HG03558 (cell line): ENCODE results near the gene C4BPB.

Experiments used
- ATAC-seq: cut with Tn5 transposase; IDR thresholded peaks from one replicate; pipeline ENCODE4 v1.9.1; 2021; ENCODE audit warnings: moderate number of reproducible peaks; ENCODE audit not compliant: unreplicated experiment; ENCODE audit errors: extremely low read depth

Gene C4BPB

DNA sequence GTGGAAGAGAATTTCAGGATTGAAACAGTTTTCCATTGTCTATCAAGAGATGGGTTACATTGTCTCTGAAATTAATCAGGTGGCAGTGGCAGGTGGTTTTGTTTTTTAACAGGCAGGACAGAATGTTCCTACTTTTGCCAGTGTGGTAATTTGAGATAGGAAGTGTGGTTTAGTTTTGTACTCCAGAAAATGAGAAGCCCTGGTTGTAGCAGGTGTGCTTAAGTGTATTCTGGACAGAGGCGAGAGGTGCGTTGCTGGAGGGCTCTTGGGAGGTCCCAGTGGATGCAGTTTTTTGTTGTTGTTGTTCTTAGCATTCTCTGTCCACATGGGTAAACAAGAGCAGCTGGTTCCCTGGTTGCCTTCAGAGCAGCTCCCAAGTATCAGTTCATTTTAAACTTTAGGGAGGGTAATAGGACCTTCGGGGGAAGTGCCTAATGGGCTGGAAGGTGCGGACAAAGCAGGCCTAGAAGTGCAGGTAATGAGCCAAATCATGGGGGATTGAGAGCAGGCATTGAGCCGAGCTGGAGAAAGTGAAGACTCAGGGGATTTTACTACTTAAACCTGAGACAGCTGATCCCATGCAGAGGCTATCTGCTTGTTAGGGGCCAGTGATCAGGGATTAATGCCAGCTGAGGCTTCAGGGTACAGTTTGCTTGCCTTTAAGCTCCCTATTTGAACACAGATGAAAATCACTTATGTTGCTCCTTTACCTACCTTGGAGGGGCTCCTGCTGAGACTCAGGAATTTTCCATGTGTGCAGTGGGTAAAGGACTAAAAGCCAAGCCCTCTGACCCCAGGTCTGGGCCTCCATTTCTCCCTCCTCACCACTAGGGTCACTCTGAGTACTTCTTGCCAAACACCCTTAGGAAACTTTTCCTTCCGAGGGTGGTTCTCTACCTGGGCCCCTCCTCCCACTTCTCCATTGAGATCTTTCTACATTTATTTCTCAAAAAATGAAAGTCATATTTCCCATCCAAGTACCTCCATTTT, 29.5 kb upstream of the C4BPB start:
- ATAC-seq: no peak

GRCh38 chr1:207059881-207060280, 28.8 kb upstream of the C4BPB start:
- no peak for ATAC-seq

DNA sequence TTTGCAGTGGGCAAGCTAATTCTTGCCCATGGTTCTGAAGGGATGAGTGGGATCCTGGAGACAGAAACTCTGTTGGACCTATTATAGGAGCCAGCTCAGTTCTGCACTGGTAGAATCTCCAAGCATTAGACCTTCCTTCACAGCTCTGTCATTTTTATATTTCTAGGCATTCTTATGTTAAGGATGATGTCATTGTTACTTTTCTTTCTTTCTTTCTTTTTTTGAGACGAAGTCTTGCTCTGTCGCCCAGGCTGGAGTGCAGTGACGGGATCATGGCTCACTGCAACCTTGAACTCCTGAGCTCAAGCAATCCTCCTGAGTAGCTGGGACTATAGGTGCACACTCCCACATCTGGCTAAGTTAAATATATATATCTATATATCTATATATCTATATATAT, 28.1 kb upstream of the C4BPB start:
- ATAC-seq: no peak

DNA sequence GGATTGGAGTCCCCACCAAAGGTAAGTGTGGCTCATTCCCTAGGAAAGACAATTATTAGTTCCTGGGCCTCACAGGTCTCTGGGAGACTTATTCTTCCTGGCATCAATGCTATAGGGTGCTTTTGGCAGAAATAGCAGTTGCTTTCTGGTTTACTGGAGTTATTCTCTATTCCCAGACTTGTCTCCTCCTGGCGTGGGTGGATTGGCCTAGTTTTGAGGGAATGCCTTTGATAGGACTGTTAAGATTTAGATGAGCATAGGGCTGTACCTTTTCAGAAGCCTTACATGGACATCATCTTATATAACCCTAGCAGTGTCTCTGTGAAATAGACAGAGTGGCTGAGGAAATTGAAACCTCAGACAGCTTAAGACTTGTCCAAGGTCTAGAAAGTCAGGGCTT, 26.6 kb upstream of the C4BPB start:
- no peak for ATAC-seq

GRCh38 chr1:207063014-207063413, 25.6 kb upstream of the C4BPB start:
- ATAC-seq: no peak

- ATAC-seq: no peak
Measured at GRCh38 chr1:207064561-207064960, 24.1 kb upstream of the C4BPB start.

DNA sequence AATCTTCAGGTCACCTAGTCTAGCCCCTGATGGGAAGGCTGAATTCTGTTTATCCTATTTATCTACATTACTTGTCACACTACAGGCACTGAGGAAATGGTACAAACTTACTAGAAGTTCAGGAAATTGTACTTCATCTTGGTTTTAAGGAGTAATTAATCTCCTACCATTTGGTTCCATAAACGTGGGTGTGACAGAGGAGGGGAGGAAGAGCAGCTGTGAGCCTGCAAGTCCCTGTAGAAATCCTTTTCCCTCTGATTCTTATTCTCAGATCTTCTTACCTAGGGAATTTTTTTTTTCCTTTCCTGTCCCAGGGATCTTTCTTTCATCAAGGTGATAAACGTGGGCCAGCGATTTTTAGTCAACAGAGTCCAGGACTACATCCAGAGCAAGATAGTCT, 21.5 kb upstream of the C4BPB start:
- no peak for ATAC-seq

GRCh38 chr1:207067665-207068064, 21.0 kb upstream of the C4BPB start:
- ATAC-seq: no peak

GRCh38 chr1:207069061-207069460, 19.6 kb upstream of the C4BPB start:
- no peak for ATAC-seq

DNA sequence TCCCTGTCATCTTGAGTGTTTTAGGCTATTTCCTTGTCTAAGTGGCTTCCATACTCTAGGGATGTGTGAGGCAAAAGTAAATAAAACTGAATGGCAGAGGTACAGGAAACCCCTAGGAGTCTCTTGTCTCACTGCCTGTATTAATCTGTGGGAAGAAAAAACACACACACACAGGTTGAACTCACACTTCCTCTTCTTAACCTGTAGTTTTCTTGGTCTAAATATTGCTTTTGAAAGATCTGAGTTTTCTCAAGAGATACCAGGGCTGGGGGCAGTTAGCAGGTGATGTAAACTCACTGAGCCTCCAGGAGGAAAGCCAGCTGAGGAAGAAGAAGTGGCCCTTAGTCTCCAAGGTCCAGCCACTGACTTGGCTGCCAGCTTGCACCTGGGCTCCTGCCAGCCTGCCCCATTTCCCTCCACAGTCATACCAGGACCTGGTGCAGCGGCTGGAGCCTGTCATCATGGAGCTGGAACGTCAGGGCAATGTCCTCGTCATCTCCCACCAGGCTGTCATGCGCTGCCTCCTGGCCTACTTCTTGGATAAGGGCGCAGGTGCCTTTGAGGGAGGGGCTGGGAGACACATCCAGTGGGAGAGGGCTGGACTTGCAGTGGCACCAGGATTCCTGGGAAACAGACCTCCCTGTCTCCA, 18.7 kb upstream of the C4BPB start:
- no peak for ATAC-seq

GRCh38 chr1:207070811-207071210, 17.8 kb upstream of the C4BPB start:
- ATAC-seq: no peak

- no peak for ATAC-seq
Measured at GRCh38 chr1:207071426-207071825, 17.2 kb upstream of the C4BPB start.

DNA sequence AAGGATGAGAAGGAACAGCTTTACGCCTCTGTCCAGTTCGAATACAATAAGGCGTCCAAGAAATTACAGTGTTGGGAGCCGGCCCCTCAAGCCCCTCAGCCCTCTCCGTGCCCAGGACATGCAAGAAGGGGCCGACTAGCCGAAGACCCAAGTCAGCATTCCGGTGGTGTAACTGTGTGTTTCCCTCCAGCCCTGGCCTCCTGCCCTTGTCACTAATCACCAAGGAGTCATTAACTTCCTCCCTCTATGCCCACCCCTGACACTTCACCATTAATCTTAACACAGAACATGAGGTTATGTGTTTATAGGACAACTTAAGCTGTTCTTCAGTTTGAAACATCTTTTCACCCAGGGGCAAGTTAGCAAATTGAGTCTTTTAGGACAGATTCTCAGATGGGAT, 16.4 kb upstream of the C4BPB start:
- no peak for ATAC-seq

DNA sequence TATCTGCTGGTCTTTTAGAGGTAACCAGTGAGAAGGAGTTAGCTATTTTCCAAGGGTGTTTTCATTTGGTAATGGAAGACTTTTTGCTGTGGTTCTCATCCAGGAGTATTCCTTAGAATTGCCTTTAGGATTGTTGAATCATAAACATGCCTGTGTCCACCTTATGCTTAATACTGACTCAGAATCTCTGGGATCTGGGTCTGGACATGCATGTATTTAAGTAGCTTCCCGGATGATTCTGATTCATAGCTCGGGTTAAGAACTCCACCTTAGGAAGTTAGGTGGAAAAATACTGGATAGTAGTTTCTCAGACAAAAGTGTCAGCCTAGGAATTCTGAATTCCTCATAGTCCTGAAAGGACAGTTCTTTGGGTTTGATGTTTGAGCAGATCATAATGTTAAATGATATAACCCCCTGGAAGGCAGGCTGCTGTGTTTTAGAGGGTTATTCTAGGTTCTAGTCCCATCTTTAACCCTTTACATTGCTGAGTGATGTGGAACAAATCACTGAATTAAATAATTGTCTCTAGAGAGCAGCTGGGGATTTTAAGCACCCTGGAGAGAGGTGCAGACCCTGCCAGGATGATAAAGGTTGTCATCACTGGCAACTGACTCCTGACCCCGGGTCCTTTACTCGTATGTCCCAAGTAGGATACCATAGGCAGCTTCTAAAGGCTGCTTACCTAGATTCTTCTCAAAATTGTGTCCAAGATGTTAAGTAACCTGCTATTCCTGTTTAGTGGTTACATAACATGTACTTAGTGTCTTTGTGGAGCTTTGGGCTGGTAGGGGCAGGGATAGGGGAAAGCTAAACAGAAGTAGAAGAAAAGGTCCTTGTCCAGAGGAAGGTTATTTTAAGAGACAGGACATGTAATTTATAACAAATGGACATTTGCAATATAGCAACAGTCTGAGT, 14.5 kb upstream of the C4BPB start:
- no peak for ATAC-seq

GRCh38 chr1:207076181-207076955, 12.3 kb upstream of the C4BPB start:
- no peak for ATAC-seq

GRCh38 chr1:207077012-207077411, 11.6 kb upstream of the C4BPB start:
- no peak for ATAC-seq

DNA sequence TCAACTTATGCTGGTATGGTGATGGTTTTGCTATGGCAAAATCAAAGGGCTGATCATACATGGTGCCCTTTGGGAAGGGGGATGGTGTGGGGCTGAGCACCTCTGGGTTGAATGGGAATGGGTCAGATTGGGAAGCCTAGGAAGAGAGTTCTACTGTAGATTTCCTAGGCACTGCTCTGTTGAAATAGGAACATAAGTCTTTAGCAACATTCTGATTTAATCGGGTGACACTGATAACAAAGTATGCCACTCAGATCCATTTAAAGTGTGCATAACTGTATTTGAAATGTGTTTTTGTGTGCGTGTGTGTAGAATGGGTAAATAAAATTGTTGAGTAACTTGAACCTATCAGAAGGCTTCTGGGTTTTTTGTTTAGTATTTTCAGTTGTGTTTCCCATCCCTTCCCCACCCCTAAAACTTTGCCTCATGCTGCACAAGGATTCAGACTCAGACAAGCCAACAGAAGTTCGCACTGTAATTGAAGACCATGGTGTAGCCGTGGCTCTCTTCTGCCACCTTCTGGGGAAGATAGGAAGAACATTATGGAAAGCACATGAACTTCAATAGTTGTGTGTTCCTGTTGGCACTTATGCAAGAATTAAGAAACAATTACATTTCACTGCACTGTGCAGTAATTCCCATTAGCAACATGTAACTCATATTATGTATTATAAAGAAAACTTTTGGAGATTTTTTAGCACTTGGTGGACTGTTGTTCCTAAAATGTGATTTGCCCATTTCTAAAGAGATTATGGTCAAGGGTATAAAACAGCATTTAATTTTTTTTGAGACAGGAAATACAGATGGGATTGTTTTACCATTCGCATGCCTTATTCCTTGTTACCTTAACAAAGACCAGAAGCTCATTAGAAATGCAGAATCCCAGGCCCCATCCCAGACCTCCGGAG, 10.9 kb upstream of the C4BPB start:
- ATAC-seq: no peak

GRCh38 chr1:207078578-207079132, 10.0 kb upstream of the C4BPB start:
- no peak for ATAC-seq
